K562 (cell line): Measurements from ENCODE around the gene LYPLA2. TPM values are rescaled to one million over a fixed set of nuclear protein-coding genes. Genes with fewer than 3 reads are reported as not detected.

Experiments
- ATF3 ChIP-seq, 2 experiments: fragments of 450-650 bp in 1 of 2; sonication (generic) in 1 of 2; formaldehyde crosslinking in 1 of 2; IDR thresholded peaks in 1 of 2; conservative IDR thresholded peaks in 1 of 2; 2 replicates each; pipeline versions ENCODE4 v1.6.1 to v1.8.1; 2016 to 2023; ENCODE audit warnings: mild to moderate bottlenecking in 2 of 2, moderate library complexity in 2 of 2, inconsistent platforms in 1 of 2, missing genetic modification reagents in 1 of 2
- CBFA2T3 ChIP-seq: fragments of 450-650 bp; IDR thresholded peaks from 2 replicates; pipeline ENCODE4 v1.6.1; 2017
- GATA2 ChIP-seq: sonication (generic); formaldehyde crosslinking; IDR thresholded peaks from 2 replicates; pipeline ENCODE4 v1.4.0; 2020; ENCODE audit warnings: mild to moderate bottlenecking, missing genetic modification reagents
- HEY1 ChIP-seq: fragments of 250-450 bp; sonication (Bioruptor Pico); IDR thresholded peaks from 2 replicates; pipeline ENCODE4 v1.5.0; 2020; ENCODE audit warnings: mild to moderate bottlenecking, moderate library complexity, borderline replicate concordance
- HNRNPUL1 ChIP-seq: fragments of 200-400 bp; formaldehyde crosslinking; IDR thresholded peaks from 2 replicates; pipeline ENCODE4 v1.6.1; 2017; ENCODE audit warnings: low read length
- MCM2 ChIP-seq: fragments of 450-650 bp; IDR thresholded peaks from 2 replicates; pipeline ENCODE4 v1.6.1; 2017; ENCODE audit warnings: low read depth, mild to moderate bottlenecking
- MCM7 ChIP-seq, 2 experiments: fragments of 450-650 bp; IDR thresholded peaks; 2 replicates each; pipeline ENCODE4 v1.6.1; 2016 to 2018
- MED1 ChIP-seq: sonication (generic); formaldehyde crosslinking; IDR thresholded peaks from 2 replicates; pipeline ENCODE4 v1.8.1; 2023; ENCODE audit warnings: missing genetic modification reagents, borderline replicate concordance
- MEF2A ChIP-seq: IDR thresholded peaks from 2 replicates; pipeline ENCODE4 v1.6.1; 2011; ENCODE audit warnings: low read depth, mild to moderate bottlenecking, low read length, moderate library complexity; ENCODE audit not compliant: control insufficient read depth
- MEF2D ChIP-seq: conservative IDR thresholded peaks from 2 replicates; pipeline ENCODE4 v1.6.1; 2016; ENCODE audit warnings: low read depth, missing genetic modification characterization, missing compliant biosample characterization
- PPARD ChIP-seq: fragments of 250-450 bp; sonication (Bioruptor Pico); IDR thresholded peaks from 2 replicates; pipeline ENCODE4 v1.8.0; 2022; ENCODE audit warnings: inconsistent platforms, mild to moderate bottlenecking, moderate library complexity
- PTRF ChIP-seq: fragments of 450-650 bp; IDR thresholded peaks from 2 replicates; pipeline ENCODE4 v1.6.1; 2016; ENCODE audit warnings: mild to moderate bottlenecking, missing genetic modification characterization, missing compliant biosample characterization
- RFX7 ChIP-seq: fragments of 250-450 bp; sonication (Bioruptor Pico); IDR thresholded peaks from 2 replicates; pipeline ENCODE4 v1.5.1; 2021; ENCODE audit warnings: mild to moderate bottlenecking
- STAT5A ChIP-seq: IDR thresholded peaks from 2 replicates; pipeline ENCODE4 v1.6.1; 2012; ENCODE audit warnings: low read length, inconsistent platforms, borderline replicate concordance
- THAP7 ChIP-seq: fragments of 250-450 bp; sonication (Bioruptor Pico); IDR thresholded peaks from 2 replicates; pipeline ENCODE4 v1.5.0; 2021
- THRAP3 ChIP-seq: fragments of 450-650 bp; IDR thresholded peaks from 2 replicates; pipeline ENCODE4 v1.6.1; 2016; ENCODE audit warnings: mild to moderate bottlenecking, inconsistent platforms, borderline replicate concordance
- UBTF ChIP-seq, 2 experiments: IDR thresholded peaks; 2 replicates each; pipeline ENCODE4 v1.6.1; 2012; ENCODE audit warnings: improper control_type of control experiment in 2 of 2, low read depth in 2 of 2, low read length in 2 of 2, borderline replicate concordance in 1 of 2
- VEZF1 ChIP-seq: fragments of 200-800 bp; sonication (Bioruptor generic); IDR thresholded peaks from 2 replicates; pipeline ENCODE4 v1.6.1; 2017; ENCODE audit warnings: missing genetic modification characterization, missing compliant biosample characterization
- ZBTB9 ChIP-seq: fragments of 450-650 bp; formaldehyde crosslinking; IDR thresholded peaks from 2 replicates; pipeline ENCODE4 v1.4.0; 2020; ENCODE audit warnings: mild to moderate bottlenecking, moderate library complexity
- ZNF133 ChIP-seq: fragments of 250-450 bp; sonication (Bioruptor Pico); IDR thresholded peaks from 2 replicates; pipeline ENCODE4 v1.4.0; 2020; ENCODE audit warnings: mild to moderate bottlenecking
- ZNF695 ChIP-seq: fragments of 450-650 bp; formaldehyde crosslinking; IDR thresholded peaks from 2 replicates; pipeline ENCODE4 v1.4.0; 2020; ENCODE audit warnings: mild to moderate bottlenecking, moderate library complexity
- ZNF717 ChIP-seq: fragments of 250-450 bp; sonication (Bioruptor Pico); IDR thresholded peaks from 2 replicates; pipeline ENCODE4 v1.5.0; 2021
- polyA plus RNA-seq, 8 experiments: library from polyadenylated mRNA; depleted of rRNA in 4 of 8; stranded (reverse) in 5 of 8; unstranded in 3 of 8; fragments of >200 nt; fragmentation: Nextera tagmentation in 2 of 8; fragmentation: Illumina TruSeq in 1 of 8; extraction: Ambion mirVana in 2 of 8; extraction: Trizol in 1 of 8; gene quantifications; 2 replicates each; pipeline versions ENCODE4 v1.2.1 to v1.2.3, GENCODE V29; 2011 to 2014; ENCODE audit warnings: inconsistent platforms in 1 of 8, missing spikeins in 1 of 8
- total RNA-seq, 7 experiments: library from RNA; depleted of rRNA in 6 of 7; stranded (reverse); fragments of >200 nt in 6 of 7; fragmentation: Illumina TruSeq in 2 of 7; extraction: Trizol in 2 of 7; gene quantifications; 2 replicates each; pipeline versions ENCODE4 v1.2.1 to v1.2.3, GENCODE V29; 2011 to 2021; ENCODE audit warnings: low replicate concordance in 1 of 7

Gene LYPLA2
- total and polyA plus RNA-seq, 9 of the 15 experiments (the other 6 are each of a cell fraction or from before 2014, with no cell fraction given) = 3.9 to 128 (median 60.1) TPM

GRCh38 chr1:23777979-23778814, 12.7 kb upstream of the LYPLA2 start, which contains the start of gene PITHD1 (continued):
- TF ChIP-seq PPARD (CRISPR knock-in tag) = no peak
- TF ChIP-seq HNRNPUL1 = no peak
- no peak for TF ChIP-seq PTRF (tag)
- peak; percentile 93 for TF ChIP-seq STAT5A
- TF ChIP-seq HEY1 = no peak
- peak; percentile 98 for TF ChIP-seq CBFA2T3
- no peak for TF ChIP-seq RFX7
- no peak for TF ChIP-seq THRAP3
- TF ChIP-seq VEZF1 (CRISPR knock-in tag) = peak; percentile 100
- no peak for TF ChIP-seq THAP7 (CRISPR knock-in tag)
- TF ChIP-seq ZNF695 = no peak
- TF ChIP-seq MEF2A = no peak; the same call in 1 of the 2 replicates
- TF ChIP-seq MCM7 (IDR thresholded peaks at IDR 0.05) = no peak
- TF ChIP-seq ZNF133 (CRISPR knock-in tag) = no peak
- peak; percentile 77 for TF ChIP-seq ATF3 (IDR thresholded peaks at IDR 0.05)
- peak; percentile 91 for TF ChIP-seq ATF3 (CRISPR knock-in tag; conservative IDR thresholded peaks at IDR 0.05)
- TF ChIP-seq MEF2D (tag) = no peak; the same call in 1 of the 2 replicates
- TF ChIP-seq ZNF717 (CRISPR knock-in tag) = no peak
- TF ChIP-seq MED1 = no peak
- TF ChIP-seq GATA2 (CRISPR knock-in tag) = peak; percentile 94
- TF ChIP-seq ZBTB9 (CRISPR knock-in tag) = 0 out of 2 replicates have a peak, but pooled peaks have one; percentile 2
- peak in 1 of 2 experiments; percentile 85; a peak in 2 of 4 replicates for TF ChIP-seq UBTF (IDR thresholded peaks at IDR 0.05; ENCODE audit: borderline replicate concordance in 1 of 2, low read depth in 2 of 2, low read length in 2 of 2)
- no peak for TF ChIP-seq MCM2
